GM23248 (cell line): ENCODE data around the gene ILF3. TPM values are rescaled to one million over a fixed set of nuclear protein-coding genes. Genes with fewer than 3 reads are reported as not detected.

Experiments used
- DNase-seq: peaks from one replicate; pipeline ENCODE4 v3.0.0-alpha.2; 2015
- H2AFZ ChIP-seq: fragments of 200-600 bp; sonication (generic); 2 replicates; pipeline ENCODE4 v1.6.1; 2016; ENCODE audit warnings: antibody characterized with exemption
- H3F3A ChIP-seq: fragments of 200-600 bp; sonication (generic); 2 replicates; pipeline ENCODE4 v1.6.1; 2016; ENCODE audit warnings: mild to moderate bottlenecking, antibody characterized with exemption, mixed run types; ENCODE audit not compliant: insufficient read depth
- H3K27ac ChIP-seq: fragments of 200-600 bp; sonication (generic); 2 replicates; pipeline ENCODE4 v1.5.1; 2016; ENCODE audit warnings: mild to moderate bottlenecking
- H3K27me3 ChIP-seq: fragments of 200-600 bp; sonication (generic); replicated peaks from 2 replicates; pipeline ENCODE4 v1.6.1; 2016; ENCODE audit warnings: mild to moderate bottlenecking; ENCODE audit not compliant: insufficient read depth
- H3K36me3 ChIP-seq: fragments of 200-600 bp; sonication (generic); 2 replicates; pipeline ENCODE4 v1.6.1; 2016; ENCODE audit warnings: low read depth, mild to moderate bottlenecking
- H3K4me1 ChIP-seq: fragments of 200-600 bp; sonication (generic); 2 replicates; pipeline ENCODE4 v1.6.1; 2016; ENCODE audit warnings: mild to moderate bottlenecking; ENCODE audit not compliant: insufficient read depth
- H3K4me2 ChIP-seq: fragments of 200-600 bp; sonication (generic); one replicate; pipeline ENCODE4 v1.6.1; 2016; ENCODE audit warnings: mild to moderate bottlenecking; ENCODE audit not compliant: unreplicated experiment
- H3K4me3 ChIP-seq: fragments of 200-600 bp; sonication (generic); 2 replicates; pipeline ENCODE4 v1.5.1; 2016; ENCODE audit warnings: mild to moderate bottlenecking
- H3K79me2 ChIP-seq: fragments of 200-600 bp; sonication (generic); 2 replicates; pipeline ENCODE4 v1.6.1; 2016; ENCODE audit warnings: mild to moderate bottlenecking; ENCODE audit not compliant: insufficient read depth
- H3K9ac ChIP-seq: fragments of 200-600 bp; sonication (generic); 2 replicates; pipeline ENCODE4 v1.6.1; 2016; ENCODE audit warnings: mild to moderate bottlenecking
- H3K9me2 ChIP-seq: fragments of 200-600 bp; sonication (generic); 2 replicates; pipeline ENCODE4 v1.6.1; 2016; ENCODE audit warnings: mixed run types, mild to moderate bottlenecking, moderate library complexity; ENCODE audit not compliant: insufficient read depth
- H3K9me3 ChIP-seq: fragments of 200-600 bp; sonication (generic); one replicate; pipeline ENCODE4 v1.6.1; 2017; ENCODE audit warnings: low read depth
- H4K20me1 ChIP-seq: fragments of 200-600 bp; sonication (generic); 2 replicates; pipeline ENCODE4 v1.6.0; 2016; ENCODE audit not compliant: insufficient read depth
- EZH2 ChIP-seq: fragments of 200-600 bp; sonication (generic); IDR thresholded peaks from 2 replicates; pipeline ENCODE4 v1.6.1; 2018; ENCODE audit warnings: antibody characterized with exemption, mild to moderate bottlenecking; ENCODE audit not compliant: insufficient read depth, poor library complexity, severe bottlenecking
- EZH2phosphoT487 ChIP-seq: fragments of 200-600 bp; sonication (generic); IDR thresholded peaks from 2 replicates; pipeline ENCODE4 v1.6.1; 2018; ENCODE audit warnings: antibody characterized with exemption, moderate library complexity, mild to moderate bottlenecking, low read depth; ENCODE audit not compliant: insufficient read depth
- WGBS, 2 experiments: methylation state at CpG; one replicate each; pipeline ENCODE4 v1.1.6; 2015 to 2017; ENCODE audit warnings: low lambda C conversion rate in 2 of 2, low coverage in 1 of 2; ENCODE audit errors: missing lambda C conversion rate in 2 of 2; 5-methylcytosine and 5-hydroxymethylcytosine counted together
- in situ Hi-C: fragments of 300-500 bp; cut with MboI; formaldehyde crosslinking; loops from 2 replicates; pipeline ENCODE4 v1.15.0; 2020
- polyA plus RNA-seq: library from polyadenylated mRNA; unstranded; fragments of >200 nt; fragmentation: Nextera tagmentation; extraction: Ambion mirVana; gene quantifications from 2 replicates; pipeline ENCODE4 v1.2.1, GENCODE V29; 2016
- total RNA-seq: library from RNA; depleted of rRNA; stranded (reverse); fragments of >200 nt; shearing (Covaris generic); gene quantifications from 2 replicates; pipeline ENCODE4 v1.2.3, GENCODE V29; 2014

The ILF3 gene
- total and polyA plus RNA-seq, 2 experiments from 2014 or later = 75.5 to 80.1 TPM

GRCh38 chr19:10677751-10678150 lies 23.6 kb downstream of the ILF3 start:
- 94 to 95% methylated on average over 13 of the region's 13 CpGs for WGBS, 2 experiments
- no peaks in the 10 kb centered on the region for H3K27me3 ChIP-seq
- H3K4me1 ChIP-seq = no peaks in the 10 kb centered on the region
- no peak overlapping the region for H3K9ac ChIP-seq
- in situ Hi-C loops = no loop called here
- no peak overlapping the region for H3K4me2 ChIP-seq
- peaks cover 83% of the 10 kb centered on the region for H3K79me2 ChIP-seq
- no peaks in the 10 kb centered on the region for H3F3A ChIP-seq
- H2AFZ ChIP-seq = no peak overlapping the region
- no peaks in the 10 kb centered on the region for H3K9me2 ChIP-seq
- no peak overlapping the region for H3K27ac ChIP-seq
- H4K20me1 ChIP-seq = no peaks in the 10 kb centered on the region
- no peak for TF ChIP-seq EZH2
- TF ChIP-seq EZH2phosphoT487 = no peak
- no peak for DNase-seq
- no peak overlapping the region for H3K4me3 ChIP-seq
- H3K36me3 ChIP-seq = peaks cover 54% of the 10 kb centered on the region
- no peaks in the 10 kb centered on the region for H3K9me3 ChIP-seq

- Histone ChIP-seq H3K36me3 (peaks cover 55% of the 10 kb centered on the region), H3K27me3 (no peaks in the 10 kb centered on the region), H3K9me2 (no peaks in the 10 kb centered on the region), H4K20me1 (no peaks in the 10 kb centered on the region), H2AFZ (no peak overlapping the region), H3K27ac (no peak overlapping the region), H3K79me2 (peaks cover 72% of the 10 kb centered on the region), H3K4me3 (no peak overlapping the region), H3K9me3 (no peaks in the 10 kb centered on the region), H3F3A (no peaks in the 10 kb centered on the region), H3K4me2 (no peak overlapping the region), H3K4me1 (no peaks in the 10 kb centered on the region), H3K9ac (no peak overlapping the region)
- no peak for TF ChIP-seq EZH2
- TF ChIP-seq EZH2phosphoT487 = no peak
- in situ Hi-C loops = no loop called here
- 95 to 99% methylated on average over 12 of the region's 12 CpGs for WGBS, 2 experiments
- DNase-seq = no peak
These were observed 24.7 kb downstream of the ILF3 start for GRCh38 chr19:10678813-10679212.

- no peak overlapping the region for H3K27ac ChIP-seq
- no peaks in the 10 kb centered on the region for H4K20me1 ChIP-seq
- in situ Hi-C loops = no loop called here
- no peak for DNase-seq
- H3F3A ChIP-seq = no peaks in the 10 kb centered on the region
- TF ChIP-seq EZH2 = no peak
- no peak for TF ChIP-seq EZH2phosphoT487
- H3K79me2 ChIP-seq = peaks cover 63% of the 10 kb centered on the region
- WGBS, 2 experiments = 92 to 97% methylated on average over 16 to 18 of the region's 18 CpGs
- no peak overlapping the region for H3K4me2 ChIP-seq
- no peak overlapping the region for H3K9ac ChIP-seq
- no peak overlapping the region for H2AFZ ChIP-seq
- no peaks in the 10 kb centered on the region for H3K27me3 ChIP-seq
- no peak overlapping the region for H3K4me3 ChIP-seq
- H3K9me3 ChIP-seq = no peaks in the 10 kb centered on the region
- H3K36me3 ChIP-seq = peaks cover 61% of the 10 kb centered on the region
- H3K9me2 ChIP-seq = no peaks in the 10 kb centered on the region
- no peaks in the 10 kb centered on the region for H3K4me1 ChIP-seq
These were observed 25.6 kb downstream of the ILF3 start for GRCh38 chr19:10679743-10680142.

GRCh38 chr19:10680545-10681135 lies 26.5 kb downstream of the ILF3 start:
- H2AFZ ChIP-seq = no peak overlapping the region
- peaks cover 54% of the 10 kb centered on the region for H3K79me2 ChIP-seq
- no peaks in the 10 kb centered on the region for H3K9me3 ChIP-seq
- no peak for DNase-seq
- H3K27ac ChIP-seq = no peak overlapping the region
- H3K9me2 ChIP-seq = no peaks in the 10 kb centered on the region
- peaks cover 63% of the 10 kb centered on the region for H3K36me3 ChIP-seq
- H3K27me3 ChIP-seq = no peaks in the 10 kb centered on the region
- WGBS, 2 experiments = 90 to 91% methylated on average over 15 of the region's 15 CpGs
- H3K4me1 ChIP-seq = no peaks in the 10 kb centered on the region
- TF ChIP-seq EZH2 = no peak
- no peak for TF ChIP-seq EZH2phosphoT487
- no peak overlapping the region for H3K4me3 ChIP-seq
- in situ Hi-C loops = no loop called here
- H3F3A ChIP-seq = no peaks in the 10 kb centered on the region
- H3K4me2 ChIP-seq = no peak overlapping the region
- no peak overlapping the region for H3K9ac ChIP-seq
- H4K20me1 ChIP-seq = no peaks in the 10 kb centered on the region

GRCh38 chr19:10681658-10682057 lies 27.5 kb downstream of the ILF3 start:
- no peaks in the 10 kb centered on the region for H3K9me3 ChIP-seq
- no peaks in the 10 kb centered on the region for H3K9me2 ChIP-seq
- peaks cover 63% of the 10 kb centered on the region for H3K36me3 ChIP-seq
- H4K20me1 ChIP-seq = no peaks in the 10 kb centered on the region
- H3K4me2 ChIP-seq = no peak overlapping the region
- H3K79me2 ChIP-seq = peaks cover 45% of the 10 kb centered on the region
- no peak overlapping the region for H3K4me3 ChIP-seq
- H3F3A ChIP-seq = no peaks in the 10 kb centered on the region
- DNase-seq = no peak
- TF ChIP-seq EZH2phosphoT487 = no peak
- TF ChIP-seq EZH2 = no peak
- no peak overlapping the region for H2AFZ ChIP-seq
- H3K9ac ChIP-seq = no peak overlapping the region
- no peaks in the 10 kb centered on the region for H3K4me1 ChIP-seq
- in situ Hi-C loops = no loop called here
- H3K27ac ChIP-seq = no peak overlapping the region
- WGBS, 2 experiments = 95 to 100% methylated on average over 4 of the region's 4 CpGs
- H3K27me3 ChIP-seq = no peaks in the 10 kb centered on the region
